HL-60 (cell line): Measurements from ENCODE around the gene RAMACL.

Experiments
- DNase-seq, 2 experiments: peaks; one replicate each; pipeline ENCODE4 v3.0.0-alpha.2; 2010 to 2020; ENCODE audit warnings: low read depth in 1 of 2, low spot score in 1 of 2
- H3K27ac ChIP-seq: fragments of 250-450 bp; sonication (Bioruptor Pico); replicated peaks from 2 replicates; pipeline ENCODE4 v1.5.1; 2020; ENCODE audit warnings: mild to moderate bottlenecking, moderate library complexity
- H3K27me3 ChIP-seq: fragments of 250-450 bp; sonication (Bioruptor Pico); 2 replicates; pipeline ENCODE4 v1.5.1; 2021; ENCODE audit warnings: mild to moderate bottlenecking, moderate library complexity; ENCODE audit not compliant: insufficient read depth, poor library complexity, severe bottlenecking
- H3K4me3 ChIP-seq: replicated peaks from 2 replicates; pipeline ENCODE4 v1.5.1; 2011; ENCODE audit warnings: mild to moderate bottlenecking, control low read depth, low read length; ENCODE audit not compliant: insufficient read depth
- GABPA ChIP-seq: IDR thresholded peaks from 2 replicates; pipeline ENCODE4 v1.6.1; 2012; ENCODE audit warnings: low read depth
- POLR2AphosphoS5 ChIP-seq: IDR thresholded peaks from 2 replicates; pipeline ENCODE4 v1.6.1; 2012; ENCODE audit warnings: low read depth
- SPI1 ChIP-seq: IDR thresholded peaks from 2 replicates; pipeline ENCODE4 v1.6.1; 2012; ENCODE audit warnings: low read depth, mild to moderate bottlenecking, borderline replicate concordance
- TF ChIP-seq, protein P1 (sequence below): IDR thresholded peaks from one replicate; pipeline ENCODE4 v1.5.1; 2011; ENCODE audit warnings: low read length, control low read depth, inconsistent platforms; ENCODE audit not compliant: insufficient read depth
- TF ChIP-seq, protein P2 (sequence below): IDR thresholded peaks from 2 replicates; pipeline ENCODE4 v1.6.1; 2012; ENCODE audit warnings: low read depth; ENCODE audit not compliant: insufficient replicate concordance

Gene RAMACL

DNA sequence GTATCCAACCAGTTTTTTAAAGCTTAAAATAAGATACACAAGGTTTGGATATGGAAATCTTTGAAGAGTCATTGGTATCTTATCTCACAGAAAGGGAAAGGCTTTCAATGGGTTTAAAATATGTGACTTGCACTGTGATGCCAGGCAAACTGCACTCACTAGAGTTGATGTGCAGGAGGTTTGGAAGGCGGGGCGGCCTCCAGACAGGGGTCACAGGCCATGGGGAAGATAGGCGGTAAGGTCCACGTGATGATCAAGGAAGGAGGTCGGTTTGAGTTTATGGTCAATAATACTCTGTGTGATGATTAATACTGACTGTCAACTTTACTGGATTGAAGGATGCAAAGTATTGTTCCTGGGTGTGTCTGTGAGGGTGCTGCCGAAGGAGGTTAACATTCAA is 9.5 kb upstream of the RAMACL start:
- H3K4me3 ChIP-seq, result no peak overlapping the region
- no peak overlapping the region for H3K27ac ChIP-seq
- no peak for DNase-seq
- no peaks in the 10 kb centered on the region for H3K27me3 ChIP-seq
- no peak for TF ChIP-seq GABPA
- TF ChIP-seq, protein P1, sequence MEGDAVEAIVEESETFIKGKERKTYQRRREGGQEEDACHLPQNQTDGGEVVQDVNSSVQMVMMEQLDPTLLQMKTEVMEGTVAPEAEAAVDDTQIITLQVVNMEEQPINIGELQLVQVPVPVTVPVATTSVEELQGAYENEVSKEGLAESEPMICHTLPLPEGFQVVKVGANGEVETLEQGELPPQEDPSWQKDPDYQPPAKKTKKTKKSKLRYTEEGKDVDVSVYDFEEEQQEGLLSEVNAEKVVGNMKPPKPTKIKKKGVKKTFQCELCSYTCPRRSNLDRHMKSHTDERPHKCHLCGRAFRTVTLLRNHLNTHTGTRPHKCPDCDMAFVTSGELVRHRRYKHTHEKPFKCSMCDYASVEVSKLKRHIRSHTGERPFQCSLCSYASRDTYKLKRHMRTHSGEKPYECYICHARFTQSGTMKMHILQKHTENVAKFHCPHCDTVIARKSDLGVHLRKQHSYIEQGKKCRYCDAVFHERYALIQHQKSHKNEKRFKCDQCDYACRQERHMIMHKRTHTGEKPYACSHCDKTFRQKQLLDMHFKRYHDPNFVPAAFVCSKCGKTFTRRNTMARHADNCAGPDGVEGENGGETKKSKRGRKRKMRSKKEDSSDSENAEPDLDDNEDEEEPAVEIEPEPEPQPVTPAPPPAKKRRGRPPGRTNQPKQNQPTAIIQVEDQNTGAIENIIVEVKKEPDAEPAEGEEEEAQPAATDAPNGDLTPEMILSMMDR, result no peak
- TF ChIP-seq, protein P2, sequence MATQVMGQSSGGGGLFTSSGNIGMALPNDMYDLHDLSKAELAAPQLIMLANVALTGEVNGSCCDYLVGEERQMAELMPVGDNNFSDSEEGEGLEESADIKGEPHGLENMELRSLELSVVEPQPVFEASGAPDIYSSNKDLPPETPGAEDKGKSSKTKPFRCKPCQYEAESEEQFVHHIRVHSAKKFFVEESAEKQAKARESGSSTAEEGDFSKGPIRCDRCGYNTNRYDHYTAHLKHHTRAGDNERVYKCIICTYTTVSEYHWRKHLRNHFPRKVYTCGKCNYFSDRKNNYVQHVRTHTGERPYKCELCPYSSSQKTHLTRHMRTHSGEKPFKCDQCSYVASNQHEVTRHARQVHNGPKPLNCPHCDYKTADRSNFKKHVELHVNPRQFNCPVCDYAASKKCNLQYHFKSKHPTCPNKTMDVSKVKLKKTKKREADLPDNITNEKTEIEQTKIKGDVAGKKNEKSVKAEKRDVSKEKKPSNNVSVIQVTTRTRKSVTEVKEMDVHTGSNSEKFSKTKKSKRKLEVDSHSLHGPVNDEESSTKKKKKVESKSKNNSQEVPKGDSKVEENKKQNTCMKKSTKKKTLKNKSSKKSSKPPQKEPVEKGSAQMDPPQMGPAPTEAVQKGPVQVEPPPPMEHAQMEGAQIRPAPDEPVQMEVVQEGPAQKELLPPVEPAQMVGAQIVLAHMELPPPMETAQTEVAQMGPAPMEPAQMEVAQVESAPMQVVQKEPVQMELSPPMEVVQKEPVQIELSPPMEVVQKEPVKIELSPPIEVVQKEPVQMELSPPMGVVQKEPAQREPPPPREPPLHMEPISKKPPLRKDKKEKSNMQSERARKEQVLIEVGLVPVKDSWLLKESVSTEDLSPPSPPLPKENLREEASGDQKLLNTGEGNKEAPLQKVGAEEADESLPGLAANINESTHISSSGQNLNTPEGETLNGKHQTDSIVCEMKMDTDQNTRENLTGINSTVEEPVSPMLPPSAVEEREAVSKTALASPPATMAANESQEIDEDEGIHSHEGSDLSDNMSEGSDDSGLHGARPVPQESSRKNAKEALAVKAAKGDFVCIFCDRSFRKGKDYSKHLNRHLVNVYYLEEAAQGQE, result no peak
- TF ChIP-seq POLR2AphosphoS5, result no peak
- TF ChIP-seq SPI1, result no peak

DNA sequence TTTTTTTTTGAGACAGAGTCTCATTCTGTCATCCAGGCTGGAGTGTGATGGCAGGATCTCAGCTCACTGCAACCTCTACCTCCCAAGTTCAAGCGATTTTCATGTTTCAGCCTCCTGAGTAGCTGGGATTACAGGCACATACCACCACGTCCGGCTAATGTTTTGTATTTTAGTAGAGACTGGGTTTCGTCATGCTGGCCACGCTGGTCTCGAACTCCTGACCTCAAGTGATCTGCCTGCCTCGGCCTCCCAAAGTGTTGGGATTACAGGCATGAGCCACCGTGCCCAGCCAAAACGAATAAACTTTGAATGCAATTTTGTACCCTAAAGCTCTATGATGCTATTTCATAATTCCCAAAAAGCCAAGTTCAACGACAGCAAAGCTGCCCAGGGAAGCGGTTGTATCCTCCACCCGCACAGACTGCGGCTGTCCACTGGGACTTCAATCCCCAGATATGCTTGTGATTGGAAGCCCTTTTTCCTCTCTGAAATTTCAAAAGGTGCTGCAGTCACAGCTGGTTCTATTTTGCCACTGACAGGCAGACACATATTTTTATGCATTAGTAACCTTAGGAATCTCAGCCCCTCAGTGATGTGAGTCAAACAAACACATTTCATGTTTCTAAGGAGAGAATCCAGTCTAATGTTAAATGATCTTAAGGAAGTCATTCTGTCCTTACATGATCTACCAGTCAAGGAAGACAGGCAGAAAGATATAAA is 8.7 kb upstream of the RAMACL start:
- no peak for DNase-seq
- Histone ChIP-seq H3K4me3 (no peak overlapping the region), H3K27ac (no peak overlapping the region), H3K27me3 (no peaks in the 10 kb centered on the region)
- TF ChIP-seq, protein P2, result no peak
- TF ChIP-seq, protein P1, result no peak
- no peak for TF ChIP-seq SPI1
- no peak for TF ChIP-seq POLR2AphosphoS5
- TF ChIP-seq GABPA, result no peak

DNA sequence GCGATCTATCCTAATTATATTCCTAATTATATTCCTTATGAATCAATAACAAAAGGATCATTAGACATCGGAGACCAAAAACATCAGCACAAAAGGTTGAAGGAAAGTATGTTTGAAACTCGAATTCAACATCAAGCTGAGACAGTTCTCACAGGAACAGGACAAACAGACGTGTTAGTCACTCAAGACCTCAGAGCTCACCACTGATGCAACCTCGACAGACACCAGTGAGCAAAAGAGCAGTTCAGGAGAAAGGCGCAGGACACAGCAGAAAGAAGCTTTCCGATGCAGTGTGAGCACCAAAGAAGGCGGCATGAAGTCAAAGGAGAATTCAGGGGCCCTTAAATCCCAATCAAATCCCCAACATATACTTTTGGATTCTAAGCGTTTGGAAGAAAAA is 6.3 kb upstream of the RAMACL start:
- H3K27ac ChIP-seq, result no peak overlapping the region
- DNase-seq, result no peak

More for the DNA sequence above, 6.3 kb upstream of the RAMACL start:
- TF ChIP-seq GABPA, result no peak
- no peak for TF ChIP-seq POLR2AphosphoS5
- no peak for TF ChIP-seq SPI1
- TF ChIP-seq, protein P1, result no peak
- TF ChIP-seq, protein P2, result no peak
- no peak overlapping the region for H3K4me3 ChIP-seq
- H3K27me3 ChIP-seq, result no peaks in the 10 kb centered on the region
